ENCODE measurements around the gene LKAAEAR1.

The LKAAEAR1 gene

DNA sequence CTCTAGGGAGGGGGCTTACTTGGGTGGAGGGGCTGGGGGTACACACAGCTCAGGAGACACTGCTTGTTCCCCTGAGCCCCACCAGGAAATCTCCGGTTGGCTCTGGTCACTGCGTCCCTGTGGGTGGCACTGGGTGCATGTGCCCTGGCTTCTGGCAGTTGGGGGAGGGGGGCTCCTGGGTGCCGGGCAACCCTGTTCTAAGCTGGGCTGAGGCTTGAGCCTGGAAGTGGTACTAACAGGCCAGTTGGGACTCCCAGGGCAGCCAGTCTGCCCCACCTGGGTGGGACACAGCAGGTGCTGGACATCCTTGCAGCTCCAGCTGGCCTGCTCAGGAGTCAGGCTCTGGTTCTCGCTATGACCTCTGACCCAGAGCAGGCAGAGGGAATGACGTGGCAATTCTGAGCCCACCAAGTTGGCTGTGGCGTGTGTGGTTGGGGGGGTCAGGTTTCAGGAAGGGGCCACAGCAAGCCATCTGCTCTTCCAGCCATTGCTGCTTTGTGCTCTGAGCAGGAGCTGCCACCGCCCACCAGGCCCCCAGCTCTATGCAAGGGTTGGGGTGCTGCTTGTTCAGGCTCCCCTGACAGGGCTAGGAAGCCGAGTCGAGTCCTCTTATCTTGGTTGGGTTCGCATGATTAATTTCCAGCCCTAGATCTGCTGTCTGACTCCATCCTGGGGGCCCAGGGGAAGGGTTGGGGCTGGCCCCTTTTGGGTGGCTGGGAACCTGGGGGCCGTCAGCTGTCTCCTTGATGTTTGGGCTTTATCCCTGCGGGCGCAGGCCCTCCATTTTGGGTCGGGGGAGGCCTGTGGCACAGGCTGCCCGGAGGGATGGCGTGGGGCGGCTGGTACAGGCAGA lies 47.6 kb downstream of the LKAAEAR1 start:
- no peak for TF ChIP-seq CTCF (IDR thresholded peaks at IDR 0.05; ENCODE audit: low read depth, low read length)
- peak overlapping the region; percentile 61 for H3K4me3 ChIP-seq (ENCODE audit: low read depth, low read length)
- H3K9me3 ChIP-seq = no peaks in the 10 kb centered on the region
- H3K4me1 ChIP-seq = peaks cover 36% of the 10 kb centered on the region
- H3K36me3 ChIP-seq = peaks cover 25% of the 10 kb centered on the region
- no peaks in the 10 kb centered on the region for H3K27me3 ChIP-seq
- DNase-seq = no peak

- Histone ChIP-seq H3K9me3 (no peaks in the 10 kb centered on the region), H3K27me3 (no peaks in the 10 kb centered on the region), H3K4me3 (ENCODE audit: low read depth, low read length) (peak within 1 kb of the TSS; percentile 61), H3K4me1 (peaks cover 36% of the 10 kb centered on the region), H3K36me3 (peaks cover 29% of the 10 kb centered on the region)
- DNase-seq = peak; percentile 66
- TF ChIP-seq CTCF (IDR thresholded peaks at IDR 0.05; ENCODE audit: low read depth, low read length) = no peak
These were observed 48.3 kb downstream of the LKAAEAR1 start, which contains the start of gene C20orf204 for GRCh38 chr20:64035933-64036345. C20orf204 (plus strand) TSS chr20:64036182; CDS start chr20:64036324, 142 bp downstream.

GRCh38 chr20:64035066-64035932 lies 48.9 kb downstream of the LKAAEAR1 start:
- Histone ChIP-seq H3K4me3 (ENCODE audit: low read depth, low read length) (0 out of 2 replicates have a peak overlapping the region, but pooled peaks have one; percentile 61), H3K9me3 (no peaks in the 10 kb centered on the region), H3K36me3 (peaks cover 36% of the 10 kb centered on the region), H3K27me3 (no peaks in the 10 kb centered on the region), H3K4me1 (peaks cover 36% of the 10 kb centered on the region)
- peak; percentile 5 for DNase-seq
- TF ChIP-seq CTCF (IDR thresholded peaks at IDR 0.05; ENCODE audit: low read depth, low read length) = no peak

DNA sequence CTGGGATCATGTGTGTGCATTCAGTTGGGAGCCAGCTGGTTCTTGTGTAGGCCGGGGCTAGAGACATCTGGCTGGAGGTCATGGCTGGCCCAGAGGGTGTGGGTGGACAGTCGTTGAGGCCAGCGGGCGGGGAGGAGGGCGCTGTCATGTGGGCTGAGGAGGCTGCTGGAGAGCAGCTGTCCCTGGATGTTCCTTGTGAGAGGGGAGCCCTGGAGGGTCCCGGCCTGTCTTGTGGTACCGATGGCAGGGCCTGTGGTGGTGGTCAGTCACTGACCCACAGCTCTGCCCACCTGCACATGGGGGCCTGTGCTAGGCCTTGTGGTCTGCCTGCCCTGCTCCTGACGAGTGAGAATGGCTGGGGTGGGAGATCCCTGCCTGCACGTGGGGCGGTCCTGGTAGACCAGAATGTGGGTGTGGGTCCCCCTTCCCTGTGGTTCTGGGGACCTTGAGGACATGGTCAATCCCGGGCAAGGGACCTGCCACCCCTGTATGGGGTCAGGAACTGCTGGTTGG lies 50.2 kb downstream of the LKAAEAR1 start:
- H3K9me3 ChIP-seq = no peaks in the 10 kb centered on the region
- H3K27me3 ChIP-seq = no peaks in the 10 kb centered on the region
- TF ChIP-seq CTCF (IDR thresholded peaks at IDR 0.05; ENCODE audit: low read depth, low read length) = no peak
- H3K36me3 ChIP-seq = peaks cover 46% of the 10 kb centered on the region
- H3K4me3 ChIP-seq (ENCODE audit: low read depth, low read length) = no peak overlapping the region
- no peak for DNase-seq
- H3K4me1 ChIP-seq = peaks cover 29% of the 10 kb centered on the region

Data from BE2C (cell line).